Suprapubic skin (tissue), 4 donors: ENCODE data around the gene ZNF705A. TPM values are rescaled to one million over a fixed set of nuclear protein-coding genes. Genes with fewer than 3 reads are reported as not detected.
"Not testable (repeated sequence)": the region's sequence is repeated elsewhere in the genome, so short reads cannot be mapped to it uniquely, and the experiment has no call there.

ENCODE experiments used
- DNase-seq, 2 donors: peaks; one replicate each; pipeline ENCODE4 v3.0.0-alpha.2; 2019; ENCODE audit warnings: low spot score in 2 of 2
- H3K27ac ChIP-seq: fragments of 200-600 bp; sonication (generic); one replicate; pipeline ENCODE4 v1.5.1; 2019
- H3K27me3 ChIP-seq: fragments of 200-600 bp; sonication (generic); one replicate; pipeline ENCODE4 v1.5.1; 2019
- H3K36me3 ChIP-seq: fragments of 200-600 bp; sonication (generic); one replicate; pipeline ENCODE4 v1.5.1; 2019
- H3K4me1 ChIP-seq: fragments of 200-600 bp; sonication (generic); one replicate; pipeline ENCODE4 v1.5.1; 2019
- H3K4me3 ChIP-seq: fragments of 200-600 bp; sonication (generic); one replicate; pipeline ENCODE4 v1.5.1; 2019; ENCODE audit warnings: mild to moderate bottlenecking
- H3K9me3 ChIP-seq: fragments of 200-600 bp; sonication (generic); one replicate; pipeline ENCODE4 v1.5.1; 2019
- EP300 ChIP-seq: sonication (generic); formaldehyde crosslinking; IDR thresholded peaks from one replicate; pipeline ENCODE4 v1.6.1; 2017; ENCODE audit warnings: antibody characterized with exemption
- POLR2A ChIP-seq, 2 donors: fragments of 450-650 bp; IDR thresholded peaks; one replicate each; pipeline ENCODE4 v1.6.1; 2017; ENCODE audit warnings: antibody characterized with exemption in 2 of 2, mild to moderate bottlenecking in 2 of 2, moderate library complexity in 2 of 2
- POLR2AphosphoS5 ChIP-seq, 3 donors: sonication (generic); formaldehyde crosslinking; IDR thresholded peaks; one replicate each; pipeline ENCODE4 v1.6.1; 2017; ENCODE audit warnings: antibody characterized with exemption in 3 of 3
- WGBS: methylation state at CpG from one replicate; pipeline ENCODE4 v1.1.5; 2018; 5-methylcytosine and 5-hydroxymethylcytosine counted together
- total RNA-seq, 4 donors: library from RNA; depleted of rRNA; stranded (reverse); fragments of >200 nt; gene quantifications; one replicate each; pipeline ENCODE4 v1.1.0, GENCODE V29; 2016
- TF ChIP-seq, protein P1 (sequence below), 2 donors: fragments of 200-600 bp in 1 of 2; fragments of 450-650 bp in 1 of 2; sonication (generic) in 1 of 2; IDR thresholded peaks; one replicate each; pipeline ENCODE4 v1.5.1; 2016 to 2019; ENCODE audit warnings: antibody characterized with exemption in 2 of 2, mild to moderate bottlenecking in 1 of 2, moderate library complexity in 1 of 2

ZNF705A gene
- total RNA-seq, 4 donors from 2014 or later, result not detected

DNA sequence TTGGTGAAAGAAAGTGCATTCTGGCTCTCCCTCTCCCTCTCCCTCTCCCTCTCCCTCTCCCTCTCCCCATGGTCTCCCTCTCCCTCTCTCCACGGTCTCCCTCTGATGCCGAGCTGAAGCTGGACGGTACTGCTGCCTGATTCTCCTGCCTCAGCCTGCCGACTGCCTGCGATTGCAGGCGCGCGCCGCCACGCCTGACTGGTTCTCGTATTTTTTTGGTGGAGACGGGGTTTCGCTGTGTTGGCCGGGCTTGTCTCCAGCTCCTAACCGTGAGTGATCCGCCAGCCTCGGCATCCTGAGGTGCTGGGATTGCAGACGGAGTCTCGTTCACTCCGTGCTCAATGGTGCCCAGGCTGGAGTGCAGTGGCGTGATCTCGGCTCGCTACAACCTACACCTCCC, 26.5 kb downstream of the ZNF705A start:
- H3K27me3 ChIP-seq, H3K4me3 ChIP-seq, DNase-seq, H3K4me1 ChIP-seq, H3K27ac ChIP-seq, H3K36me3 ChIP-seq, H3K9me3 ChIP-seq: not testable (repeated sequence)
- WGBS, result 97% methylated on average over 18 of the region's 23 CpGs

- no CpG with 5 or more reads among the region's 28 CpGs for WGBS
- H3K27ac ChIP-seq, H3K36me3 ChIP-seq, H3K9me3 ChIP-seq, DNase-seq, H3K4me1 ChIP-seq, H3K4me3 ChIP-seq, H3K27me3 ChIP-seq: not testable (repeated sequence)
Measured at GRCh38 chr12:8184206-8184605, 27.4 kb downstream of the ZNF705A start.

- H3K4me3 ChIP-seq, H3K27ac ChIP-seq, H3K36me3 ChIP-seq, H3K27me3 ChIP-seq, H3K4me1 ChIP-seq, DNase-seq, H3K9me3 ChIP-seq: not testable (repeated sequence)
- 73% methylated on average over 2 of the region's 2 CpGs for WGBS
Measured at GRCh38 chr12:8188088-8188487, 31.3 kb downstream of the ZNF705A start.

DNA sequence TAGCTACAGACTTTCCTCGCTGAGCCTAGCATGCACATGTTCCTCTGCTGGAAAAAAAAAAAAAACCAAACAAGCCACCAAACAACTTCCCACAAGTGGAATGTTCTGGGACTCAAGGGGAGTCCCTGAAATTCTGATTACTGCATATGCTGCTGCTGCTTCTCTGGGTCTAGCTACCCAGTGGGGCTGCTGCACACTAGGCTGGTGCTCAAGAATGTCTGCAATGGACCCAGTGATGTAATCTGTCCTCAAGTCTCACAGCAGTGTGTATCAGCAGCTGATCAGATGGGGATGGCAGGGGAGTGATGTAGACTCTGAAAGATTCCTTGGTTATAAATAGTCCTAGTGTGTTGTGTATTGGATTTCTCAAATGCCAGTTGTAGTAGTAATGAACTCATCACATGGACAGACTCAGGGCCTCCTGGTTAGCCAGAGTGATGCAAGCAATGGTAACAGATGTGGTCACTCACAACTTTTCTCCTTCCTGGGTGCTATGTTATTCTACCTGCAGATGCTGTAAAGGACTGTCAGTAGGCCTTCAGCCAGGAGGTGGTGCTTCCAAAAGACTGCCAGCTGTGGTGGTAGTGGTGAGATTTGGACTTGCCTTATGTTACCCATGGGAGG, 41.0 kb downstream of the ZNF705A start:
- not testable (repeated sequence) for H3K4me3 ChIP-seq, H3K27me3 ChIP-seq, H3K36me3 ChIP-seq, H3K9me3 ChIP-seq, DNase-seq, H3K4me1 ChIP-seq, H3K27ac ChIP-seq
- 100% methylated on average over 1 of the region's 1 CpG for WGBS

GRCh38 chr12:8218711-8219382, 62.0 kb downstream of the ZNF705A start:
- H3K36me3 ChIP-seq, H3K9me3 ChIP-seq, H3K4me1 ChIP-seq, DNase-seq, H3K27ac ChIP-seq, H3K27me3 ChIP-seq, H3K4me3 ChIP-seq: not testable (repeated sequence)
- WGBS, result 87% methylated on average over 26 of the region's 26 CpGs

DNA sequence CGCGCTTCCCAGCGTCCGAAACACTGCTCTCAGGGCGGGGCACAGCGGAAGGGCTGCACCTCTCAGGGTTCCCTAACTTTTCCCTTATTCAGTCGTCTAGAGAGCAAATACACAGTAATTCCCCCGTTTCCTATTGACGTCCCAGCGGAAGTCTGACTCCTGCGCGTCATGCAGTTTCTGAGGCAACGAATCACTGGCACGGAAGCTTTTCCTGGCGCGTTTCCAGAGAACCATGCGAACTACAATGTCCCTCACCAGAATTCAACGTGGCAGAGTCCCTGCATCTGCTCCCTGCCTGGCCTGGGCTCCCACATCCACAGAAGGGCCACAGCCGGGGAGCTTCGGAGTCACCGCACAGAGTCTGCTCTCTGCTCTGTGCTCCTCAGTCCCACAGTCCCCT, 64.6 kb downstream of the ZNF705A start:
- not testable (repeated sequence) for H3K4me3 ChIP-seq, H3K9me3 ChIP-seq
- 74% methylated on average over 21 of the region's 21 CpGs for WGBS

DNA sequence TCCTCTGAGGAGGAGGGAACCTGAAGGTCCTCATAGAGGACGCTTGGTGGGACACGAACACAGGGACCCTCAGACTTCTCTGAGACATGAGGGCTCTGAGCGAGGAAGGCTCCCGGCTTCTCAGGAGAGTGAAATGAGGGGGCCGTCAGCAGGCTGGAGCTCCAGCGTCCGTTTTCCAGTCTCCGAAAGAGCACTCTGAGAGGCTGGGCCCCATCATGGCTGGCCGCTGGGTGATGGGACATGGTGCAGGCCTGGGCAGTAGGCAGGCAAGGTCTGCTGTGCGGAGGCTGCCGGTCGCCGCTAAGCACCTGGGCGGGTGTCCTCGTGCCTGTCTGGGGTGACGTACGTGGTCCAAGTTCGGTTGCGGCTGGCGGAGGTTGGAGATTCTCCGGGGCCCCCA, 65.0 kb downstream of the ZNF705A start:
- not testable (repeated sequence) for H3K27ac ChIP-seq, H3K4me3 ChIP-seq, H3K36me3 ChIP-seq, H3K27me3 ChIP-seq, H3K4me1 ChIP-seq, DNase-seq, H3K9me3 ChIP-seq
- WGBS, result 97% methylated on average over 5 of the region's 21 CpGs

More for the DNA sequence above, 64.6 kb downstream of the ZNF705A start:
- DNase-seq, result peak in 1 of 2 donors; percentile 77
- H3K27ac ChIP-seq, H3K27me3 ChIP-seq, H3K4me1 ChIP-seq, H3K36me3 ChIP-seq: not testable (repeated sequence)

- H3K36me3 ChIP-seq, H3K4me1 ChIP-seq, H3K9me3 ChIP-seq, H3K27me3 ChIP-seq, DNase-seq, H3K4me3 ChIP-seq, H3K27ac ChIP-seq: not testable (repeated sequence)
- WGBS, result 100% methylated on average over 1 of the region's 16 CpGs
Measured at GRCh38 chr12:8222303-8222702, 65.5 kb downstream of the ZNF705A start.

GRCh38 chr12:8223646-8224045, 66.8 kb downstream of the ZNF705A start:
- 80% methylated on average over 12 of the region's 13 CpGs for WGBS
- H3K4me1 ChIP-seq, H3K9me3 ChIP-seq, DNase-seq, H3K27ac ChIP-seq, H3K36me3 ChIP-seq, H3K4me3 ChIP-seq, H3K27me3 ChIP-seq: not testable (repeated sequence)

- H3K27me3 ChIP-seq, H3K4me3 ChIP-seq, H3K36me3 ChIP-seq, H3K4me1 ChIP-seq, H3K9me3 ChIP-seq, DNase-seq, H3K27ac ChIP-seq: not testable (repeated sequence)
- 100% methylated on average over 4 of the region's 11 CpGs for WGBS
Measured at GRCh38 chr12:8224782-8225181, 68.0 kb downstream of the ZNF705A start.

DNA sequence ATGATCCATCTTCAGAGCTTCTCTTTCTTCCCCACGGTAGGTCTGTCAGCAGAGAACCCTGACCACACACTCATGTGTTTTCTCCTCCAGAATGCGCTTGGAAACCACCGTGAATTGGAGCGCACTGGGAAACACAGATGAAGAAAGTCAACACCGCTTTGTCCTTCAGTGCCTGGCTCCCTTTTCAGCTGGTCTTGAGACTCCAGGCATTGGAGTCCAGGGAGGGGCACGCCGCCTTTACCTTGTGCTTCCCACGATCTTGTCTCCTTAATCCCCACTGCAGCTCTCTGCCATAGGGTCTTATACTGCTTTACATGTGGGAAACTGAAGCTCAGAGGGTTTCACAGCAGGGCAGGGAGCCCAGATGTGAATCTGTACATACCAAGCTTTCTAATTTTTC, 69.5 kb downstream of the ZNF705A start:
- 88% methylated on average over 8 of the region's 8 CpGs for WGBS
- TF ChIP-seq, protein P1, sequence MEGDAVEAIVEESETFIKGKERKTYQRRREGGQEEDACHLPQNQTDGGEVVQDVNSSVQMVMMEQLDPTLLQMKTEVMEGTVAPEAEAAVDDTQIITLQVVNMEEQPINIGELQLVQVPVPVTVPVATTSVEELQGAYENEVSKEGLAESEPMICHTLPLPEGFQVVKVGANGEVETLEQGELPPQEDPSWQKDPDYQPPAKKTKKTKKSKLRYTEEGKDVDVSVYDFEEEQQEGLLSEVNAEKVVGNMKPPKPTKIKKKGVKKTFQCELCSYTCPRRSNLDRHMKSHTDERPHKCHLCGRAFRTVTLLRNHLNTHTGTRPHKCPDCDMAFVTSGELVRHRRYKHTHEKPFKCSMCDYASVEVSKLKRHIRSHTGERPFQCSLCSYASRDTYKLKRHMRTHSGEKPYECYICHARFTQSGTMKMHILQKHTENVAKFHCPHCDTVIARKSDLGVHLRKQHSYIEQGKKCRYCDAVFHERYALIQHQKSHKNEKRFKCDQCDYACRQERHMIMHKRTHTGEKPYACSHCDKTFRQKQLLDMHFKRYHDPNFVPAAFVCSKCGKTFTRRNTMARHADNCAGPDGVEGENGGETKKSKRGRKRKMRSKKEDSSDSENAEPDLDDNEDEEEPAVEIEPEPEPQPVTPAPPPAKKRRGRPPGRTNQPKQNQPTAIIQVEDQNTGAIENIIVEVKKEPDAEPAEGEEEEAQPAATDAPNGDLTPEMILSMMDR (IDR thresholded peaks at IDR 0.05), result no peak
- TF ChIP-seq POLR2A (IDR thresholded peaks at IDR 0.05) (no peak), POLR2AphosphoS5 (IDR thresholded peaks at IDR 0.05) (no peak), EP300 (no peak)
- H3K36me3 ChIP-seq, result no peaks in the 10 kb centered on the region

DNA sequence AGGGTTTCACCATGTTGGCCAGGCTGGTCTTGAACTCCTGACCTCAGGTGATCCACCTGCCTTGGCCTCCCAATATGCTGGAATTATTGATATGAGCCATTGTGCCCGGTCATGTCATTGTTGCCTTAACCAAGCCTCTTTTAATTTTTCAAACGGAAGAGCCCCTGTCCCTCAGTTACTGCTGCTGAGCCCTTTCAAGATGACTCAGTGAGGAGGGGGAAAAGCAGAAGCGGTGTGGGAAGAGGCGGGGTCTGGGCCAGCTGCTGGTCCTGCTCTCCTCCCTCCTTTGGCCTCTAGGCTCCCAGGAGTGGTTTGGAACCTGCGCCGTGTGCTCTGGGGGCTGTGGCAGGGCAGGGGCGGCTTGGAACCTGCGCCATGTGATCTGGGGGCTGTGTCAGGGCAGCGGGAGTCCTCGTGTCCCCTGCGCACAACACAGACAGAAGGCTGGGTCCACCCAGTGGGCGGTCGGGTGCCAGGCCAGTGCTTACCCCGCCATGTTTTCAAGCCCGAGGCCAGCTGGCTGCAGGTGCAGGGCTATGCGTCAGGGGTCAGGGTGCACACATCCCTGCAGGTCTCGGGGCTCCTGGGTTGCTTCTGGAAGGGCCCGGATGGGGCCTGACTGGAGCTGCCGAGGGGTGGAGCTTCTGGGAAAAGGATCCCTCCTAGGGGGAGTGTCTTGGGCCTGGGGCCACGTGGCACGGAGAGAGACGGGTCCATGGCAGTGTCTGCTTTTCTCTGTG, 70.3 kb downstream of the ZNF705A start, which contains the start of gene FAM90A1:
Gene FAM90A1 (minus strand): TSS at position 627 of the 740 bp plus-strand sequence. CDS start 2,786 bp downstream, outside the sequence.
- H3K36me3 ChIP-seq, H3K4me1 ChIP-seq, H3K27ac ChIP-seq, DNase-seq, H3K27me3 ChIP-seq, H3K9me3 ChIP-seq: not testable (repeated sequence)
- 40% methylated on average over 6 of the region's 22 CpGs for WGBS
- H3K4me3 ChIP-seq, result peak within 1 kb of the TSS; percentile 28

More for the DNA sequence above, 69.5 kb downstream of the ZNF705A start:
- H3K27me3 ChIP-seq, result no peaks in the 10 kb centered on the region
- H3K4me3 ChIP-seq, result no peak overlapping the region
- no peaks in the 10 kb centered on the region for H3K9me3 ChIP-seq
- no peaks in the 10 kb centered on the region for H3K4me1 ChIP-seq
- no peak overlapping the region for H3K27ac ChIP-seq
- DNase-seq, result no peak

DNA sequence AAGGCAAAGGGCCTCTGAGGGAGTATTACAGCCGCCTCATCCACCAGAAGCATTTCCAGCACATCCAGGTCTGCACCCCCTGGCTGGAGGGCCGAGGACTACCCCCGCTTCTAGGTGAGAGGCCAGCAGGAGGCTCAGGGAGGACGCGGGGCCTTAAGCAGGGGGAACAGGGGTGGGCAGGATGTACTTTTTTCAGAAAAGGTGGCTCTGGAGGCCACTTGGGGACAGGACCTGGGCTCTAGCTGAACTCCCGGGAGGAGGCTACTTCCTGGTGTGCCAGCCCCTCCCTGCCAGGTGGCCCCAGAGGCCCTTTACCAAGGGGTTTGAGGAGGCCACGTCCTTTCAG, 70.9 kb downstream of the ZNF705A start:
- H3K27me3 ChIP-seq, H3K36me3 ChIP-seq, H3K9me3 ChIP-seq, H3K27ac ChIP-seq, H3K4me1 ChIP-seq, DNase-seq: not testable (repeated sequence)
- whole genome bisulfite sequencing, result 21% methylated on average over 7 of the region's 7 CpGs
- H3K4me3 ChIP-seq, result peak overlapping the region; percentile 28
